Stomach (tissue), 4 donors: ENCODE results near the gene L3MBTL4.

Experiments
- CTCF ChIP-seq, 7 experiments: fragments of 450-650 bp in 4 of 7; fragments of 200-600 bp in 3 of 7; sonication (generic) in 3 of 7; IDR thresholded peaks; one replicate each; pipeline ENCODE4 v1.5.1; 2016 to 2019; ENCODE audit warnings: antibody characterized with exemption in 7 of 7, control low read depth in 2 of 7, mild to moderate bottlenecking in 1 of 7
- EP300 ChIP-seq: sonication (generic); formaldehyde crosslinking; IDR thresholded peaks from one replicate; pipeline ENCODE4 v1.6.1; 2017; ENCODE audit warnings: antibody characterized with exemption
- POLR2A ChIP-seq, 4 donors: fragments of 450-650 bp; IDR thresholded peaks; one replicate each; pipeline ENCODE4 v1.6.1; 2016; ENCODE audit warnings: antibody characterized with exemption in 4 of 4, control low read depth in 2 of 4, mild to moderate bottlenecking in 1 of 4, moderate library complexity in 1 of 4
- POLR2AphosphoS5 ChIP-seq, 3 donors: sonication (generic); formaldehyde crosslinking; IDR thresholded peaks; one replicate each; pipeline ENCODE4 v1.6.1; 2016; ENCODE audit warnings: antibody characterized with exemption in 3 of 3

- TF ChIP-seq CTCF (IDR thresholded peaks at IDR 0.05) (no peak), POLR2AphosphoS5 (IDR thresholded peaks at IDR 0.05) (no peak), EP300 (no peak), POLR2A (IDR thresholded peaks at IDR 0.05) (no peak)
Measured at GRCh38 chr18:5937795-5938194, 476.9 kb downstream of the L3MBTL4 start.
